ENCODE measurements around the gene FABP7. TPM values are rescaled to one million over a fixed set of nuclear protein-coding genes. Genes with fewer than 3 reads are reported as not detected.
"Not testable (repeated sequence)": the region's sequence is repeated elsewhere in the genome, so short reads cannot be mapped to it uniquely, and the experiment has no call there.

Gene FABP7
- polyA plus RNA-seq (ENCODE audit: insufficient read length in 10 of 10): 10 to 100 TPM in 1 of 10 donors, 1 to 10 TPM in 4, under 1 TPM in 5; 0.31 to 16.5 (median 1.5) TPM
- long read RNA-seq, donor 1: 0 reads
- long read RNA-seq, donor 2, partial matches to known transcripts: 0 of 1 reads
- long read RNA-seq, donor 2, other reads (novel, unspliced or antisense): 0 of 1 reads
- long read RNA-seq, donor 3: 0 reads
- long read RNA-seq, donor 4, partial matches to known transcripts: 0 of 1 reads
- long read RNA-seq, donor 4, other reads (novel, unspliced or antisense): 0 of 1 reads
- long read RNA-seq, donor 5: 0 reads
- long read RNA-seq, donor 6, partial matches to known transcripts: 0 of 3 reads
- long read RNA-seq, donor 6, other reads (novel, unspliced or antisense): 0 of 3 reads
- long read RNA-seq, donor 7, partial matches to known transcripts: 0 of 4 reads
- long read RNA-seq, donor 7, other reads (novel, unspliced or antisense): 0 of 4 reads
- long read RNA-seq, donor 8, partial matches to known transcripts: 6 of 10 reads
- long read RNA-seq, donor 8, other reads (novel, unspliced or antisense): 0 of 10 reads
- long read RNA-seq, donor 9: 0 reads

DNA sequence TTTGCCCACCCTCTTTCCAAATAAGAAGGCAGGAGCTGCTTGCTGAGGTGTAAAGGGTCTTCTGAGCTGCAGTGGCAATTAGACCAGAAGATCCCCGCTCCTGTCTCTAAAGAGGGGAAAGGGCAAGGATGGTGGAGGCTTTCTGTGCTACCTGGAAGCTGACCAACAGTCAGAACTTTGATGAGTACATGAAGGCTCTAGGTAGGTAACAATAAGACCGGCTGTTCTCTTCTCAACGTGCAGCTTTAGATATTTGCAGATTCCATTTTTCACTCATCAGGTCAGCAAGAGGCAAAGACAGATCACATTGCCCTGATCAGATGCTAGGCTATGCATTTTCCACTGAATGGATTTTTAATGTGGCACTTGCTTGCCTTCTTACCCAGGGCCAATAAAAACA, at the start of gene FABP7:
Gene FABP7, plus strand, starts transcription at position 50 of the 400 bp plus-strand sequence. Its CDS starts 79 bp downstream, at position 129.
- DNase-seq: no peak

DNA sequence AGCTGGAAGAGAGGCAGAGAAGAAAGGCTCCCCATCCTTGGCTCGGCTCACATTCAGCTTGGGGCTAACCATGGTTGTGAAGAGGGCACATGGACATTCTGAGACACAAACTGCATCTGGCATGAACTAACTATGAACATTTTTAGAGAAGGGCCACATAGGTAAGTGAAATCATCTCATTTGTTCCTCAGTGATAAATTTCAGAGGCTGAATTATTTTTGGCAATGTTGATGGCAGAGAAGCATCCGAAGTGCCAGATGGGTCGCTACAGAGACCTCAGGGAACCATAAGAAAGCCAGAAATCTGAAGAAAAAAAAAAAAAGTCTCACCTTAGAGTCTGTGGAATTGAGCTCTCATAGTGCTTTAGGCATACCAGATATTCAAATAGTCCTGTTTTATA, 49.2 kb upstream of the FABP7 start:
- no peak for DNase-seq

DNA sequence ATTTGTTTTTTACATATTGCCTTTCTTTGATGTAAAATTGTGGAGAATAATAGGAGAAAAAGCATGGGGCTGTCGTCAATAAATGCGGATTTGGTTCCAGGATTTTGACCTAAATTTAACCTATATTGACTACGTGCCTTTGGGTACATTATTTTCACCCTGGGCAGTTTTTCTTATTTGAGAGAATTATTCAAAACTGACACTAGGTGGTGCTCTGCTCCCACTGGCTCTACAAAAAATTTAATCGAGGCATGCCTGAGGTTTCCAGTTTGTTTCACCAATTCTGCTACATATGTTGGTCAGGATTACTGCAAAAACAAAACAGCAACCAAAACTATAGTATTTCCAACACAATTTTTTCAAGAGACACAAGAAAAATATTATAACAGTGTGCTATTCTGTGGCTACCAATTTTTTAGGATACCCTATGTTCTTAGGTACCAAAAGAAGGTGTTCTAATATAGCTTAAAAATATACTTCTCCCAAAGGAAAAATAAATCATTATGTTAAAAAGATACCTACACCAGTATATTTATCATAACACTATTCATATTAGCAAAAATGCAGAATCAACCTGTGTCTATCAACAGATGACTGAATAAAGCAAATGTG, 48.6 kb upstream of the FABP7 start:
- peak; percentile 43 to 60 (median 44) for DNase-seq

DNA sequence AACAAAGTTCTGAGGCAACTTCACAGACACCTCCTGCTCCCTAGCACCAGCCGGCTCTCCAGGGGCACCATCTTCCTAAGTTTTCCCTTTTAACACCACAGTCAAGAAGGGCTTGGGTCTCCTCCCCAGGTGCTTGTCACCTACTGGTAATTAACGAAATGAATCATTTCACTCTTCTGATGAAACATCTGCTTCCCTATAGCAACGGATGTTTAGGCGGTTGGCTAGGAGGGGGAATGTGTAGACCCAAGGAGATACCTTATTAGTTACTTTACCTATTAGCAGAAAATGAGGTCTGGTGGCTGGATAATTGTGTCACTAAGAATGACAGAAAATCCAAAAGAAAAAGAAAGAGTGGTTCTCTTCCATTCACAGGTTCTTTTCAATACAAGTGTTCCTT, 46.3 kb upstream of the FABP7 start:
- no peak for DNase-seq

DNA sequence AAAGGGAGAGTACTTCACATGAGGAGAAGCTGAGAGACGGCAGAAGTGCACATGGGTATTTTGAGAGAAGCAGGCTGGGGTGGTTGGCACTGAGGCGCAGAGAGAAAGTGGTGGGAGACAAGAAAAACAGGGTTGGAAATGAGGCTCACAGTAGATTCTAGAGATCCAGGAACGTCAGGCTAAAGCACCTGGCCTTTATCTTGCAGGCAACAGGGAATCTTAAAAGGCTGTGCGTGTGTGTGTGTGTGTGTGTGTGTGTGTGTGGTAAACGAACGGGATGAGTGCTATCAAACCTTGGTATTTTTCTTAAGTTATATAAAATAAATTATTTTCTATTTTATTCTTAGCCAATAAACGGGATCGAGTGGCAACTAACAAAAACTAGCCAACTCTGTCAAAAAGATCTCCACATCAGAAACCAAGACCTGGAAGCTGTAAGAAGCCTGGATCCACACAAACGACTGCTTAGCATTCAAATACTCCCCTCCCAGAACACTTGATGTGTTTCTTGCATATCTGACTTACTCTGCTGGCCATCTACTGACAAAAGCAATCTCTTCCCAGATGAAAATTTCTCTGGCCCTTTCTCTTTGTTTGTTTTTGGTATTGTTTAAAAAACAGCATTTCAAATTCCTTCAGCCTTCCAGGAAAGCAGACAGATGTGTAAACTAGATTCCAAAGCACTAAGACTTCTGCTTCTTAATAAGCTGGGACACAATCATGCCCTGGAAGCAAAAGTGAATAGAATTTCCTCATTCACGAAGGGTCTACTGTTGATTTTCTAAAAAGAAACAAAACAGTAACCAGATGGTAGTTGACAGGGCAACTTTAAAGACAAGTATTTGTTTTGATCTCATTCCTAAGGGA, 44.8 kb upstream of the FABP7 start:
- DNase-seq: peak in 1 of 3 donors; percentile 32

DNA sequence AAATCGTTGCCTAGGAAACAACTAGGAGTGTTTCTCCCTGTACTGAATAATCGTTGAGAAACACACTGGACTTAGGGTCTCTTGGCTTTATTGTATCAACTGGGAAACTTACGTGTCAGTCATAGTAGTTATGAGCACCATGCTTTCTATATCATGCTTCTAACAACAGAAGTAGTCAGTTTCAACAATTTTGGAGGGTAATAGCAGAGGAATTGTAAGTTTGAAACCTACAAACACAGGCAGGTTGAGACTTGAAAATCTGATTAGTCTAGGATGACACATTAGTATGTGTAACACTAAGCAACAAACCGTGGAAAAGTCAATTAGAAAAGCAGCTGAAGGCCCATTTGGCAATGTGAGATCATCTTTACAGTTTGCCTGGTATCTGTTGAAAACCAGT, 43.9 kb upstream of the FABP7 start:
- peak in 2 of 3 donors; percentile 35 to 67 for DNase-seq

DNA sequence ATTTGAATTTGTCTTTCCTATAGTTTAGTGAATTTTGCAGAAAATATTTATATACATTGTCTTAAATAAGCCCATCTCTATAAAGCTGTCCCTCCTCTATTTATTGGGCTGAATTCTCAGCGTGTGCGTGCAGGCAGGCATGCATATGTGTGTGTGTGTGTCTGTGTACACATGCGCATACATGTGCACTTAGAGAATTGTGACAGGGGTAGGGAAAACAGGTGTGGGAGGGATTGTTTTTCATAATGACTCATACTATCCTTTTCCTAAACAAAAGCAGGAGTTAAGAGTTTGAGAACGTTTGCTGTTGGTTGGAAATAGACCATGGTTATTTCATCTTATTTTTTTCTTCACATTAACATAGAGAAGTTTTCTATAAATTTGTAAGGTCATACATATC, 43.4 kb upstream of the FABP7 start:
- DNase-seq: peak; percentile 16 to 57 (median 33)

DNA sequence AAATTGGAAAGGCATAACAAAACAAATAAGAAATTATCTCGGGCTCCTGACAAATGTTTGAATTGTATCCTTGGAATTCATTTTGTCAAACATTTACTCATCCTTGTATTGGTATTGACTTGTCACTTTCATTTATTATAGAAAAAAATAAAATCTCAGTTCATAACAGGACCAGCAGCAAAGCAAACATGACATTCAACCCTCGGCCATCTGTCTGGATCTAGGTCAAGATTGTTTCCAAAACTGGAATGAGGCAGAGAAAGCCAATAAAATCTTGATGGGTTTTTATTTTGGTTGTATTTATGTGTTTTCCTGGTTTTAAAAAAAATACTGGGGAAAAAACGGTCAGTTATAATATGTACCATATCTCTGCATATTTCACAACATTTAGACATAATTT, 42.9 kb upstream of the FABP7 start:
- peak; percentile 22 to 55 (median 45) for DNase-seq

DNA sequence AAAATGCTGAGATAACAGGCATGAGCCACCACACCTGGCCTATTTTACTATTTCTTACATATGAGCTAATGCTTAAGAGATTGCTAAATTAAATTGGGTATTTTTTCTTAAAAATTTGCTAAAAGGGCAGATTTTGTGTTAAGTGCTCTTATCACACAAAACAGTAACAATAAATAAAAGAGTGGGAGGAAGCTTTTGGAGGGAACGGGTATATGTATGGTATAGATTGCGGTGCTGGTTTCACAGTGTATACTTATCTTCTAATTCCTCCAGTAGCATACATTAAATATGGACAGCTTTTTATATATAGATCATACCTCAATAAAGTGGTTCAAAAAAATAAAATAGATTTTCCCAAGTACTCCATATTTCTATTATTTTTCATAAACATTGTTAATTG, 39.4 kb upstream of the FABP7 start:
- DNase-seq: no peak

DNA sequence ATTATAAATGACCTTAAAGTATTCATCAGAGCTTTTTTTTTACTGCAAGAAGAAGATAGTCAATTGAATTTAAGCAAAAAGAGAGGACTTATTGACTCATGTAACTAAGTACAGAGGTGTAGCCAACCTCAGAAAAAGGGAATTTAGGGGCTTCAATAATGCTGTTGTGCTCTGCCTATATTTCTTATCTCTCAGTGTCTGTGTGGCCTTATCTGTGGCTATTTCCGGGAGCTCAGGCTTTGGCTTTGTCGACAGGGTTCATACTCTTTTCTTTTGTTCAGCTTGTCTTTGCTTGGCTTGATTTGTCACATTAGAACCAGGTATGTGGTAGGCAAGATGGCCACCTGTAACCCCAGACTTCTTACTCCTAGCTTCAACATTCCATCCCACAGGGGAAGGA, 38.6 kb upstream of the FABP7 start:
- DNase-seq: no peak

DNA sequence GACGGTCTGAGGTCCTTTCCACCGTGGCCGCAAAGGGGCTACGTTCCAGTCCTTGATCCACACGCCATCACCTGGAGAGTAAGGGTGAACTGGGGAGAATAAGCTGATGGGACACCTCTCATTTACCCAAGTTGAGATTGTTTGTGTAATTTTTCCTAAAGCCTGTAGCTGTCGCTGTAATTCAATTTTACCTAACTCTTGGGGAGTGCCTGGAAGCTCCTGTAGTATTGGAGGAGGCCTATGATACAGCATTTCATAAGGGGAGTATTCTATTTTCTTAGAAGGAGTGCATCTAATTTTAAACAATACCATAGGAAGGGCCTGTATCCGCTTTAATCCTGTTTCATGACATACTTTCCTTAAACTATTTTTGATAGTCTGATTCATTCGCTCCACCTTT, 35.3 kb upstream of the FABP7 start:
- not testable (repeated sequence) for DNase-seq

DNA sequence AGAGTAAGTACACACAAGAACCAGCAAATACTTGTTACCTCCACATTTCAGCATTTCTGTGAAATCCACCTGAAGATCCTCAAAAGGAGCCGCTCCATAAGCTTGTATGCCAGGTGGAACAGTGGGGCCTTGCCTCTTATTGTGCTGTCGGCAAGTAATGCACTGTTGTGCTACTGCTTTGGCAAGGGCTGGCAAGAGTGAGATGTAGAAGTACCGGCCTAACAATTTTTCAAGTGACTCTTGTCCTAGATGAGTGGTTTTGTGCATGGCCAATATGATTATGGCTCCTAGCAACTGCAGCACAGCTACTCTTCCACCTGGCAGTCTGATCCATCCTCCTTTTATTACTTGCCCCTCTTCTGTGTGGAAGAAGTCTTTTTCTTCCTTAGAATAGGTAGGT, 34.7 kb upstream of the FABP7 start:
- DNase-seq: not testable (repeated sequence)

DNA sequence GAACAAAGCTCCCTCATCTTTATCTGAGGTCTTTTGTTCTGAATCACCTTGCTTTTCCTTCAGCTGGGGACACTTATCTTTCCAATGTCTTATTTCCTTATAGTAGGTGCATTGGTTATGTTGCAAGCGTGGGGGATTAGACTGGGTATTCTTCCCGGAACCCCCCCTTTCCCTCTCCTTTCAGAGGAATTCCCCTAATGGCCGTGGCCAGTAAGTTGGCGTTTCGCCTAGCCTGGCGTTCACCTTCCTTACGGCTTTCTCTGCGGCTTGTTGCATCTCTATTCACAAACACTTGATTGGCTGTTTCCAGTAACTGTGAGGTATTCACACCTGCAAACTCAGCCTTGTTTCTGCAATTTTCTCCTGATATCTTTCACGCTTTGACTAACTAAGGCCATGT, 32.8 kb upstream of the FABP7 start:
- DNase-seq: no peak

DNA sequence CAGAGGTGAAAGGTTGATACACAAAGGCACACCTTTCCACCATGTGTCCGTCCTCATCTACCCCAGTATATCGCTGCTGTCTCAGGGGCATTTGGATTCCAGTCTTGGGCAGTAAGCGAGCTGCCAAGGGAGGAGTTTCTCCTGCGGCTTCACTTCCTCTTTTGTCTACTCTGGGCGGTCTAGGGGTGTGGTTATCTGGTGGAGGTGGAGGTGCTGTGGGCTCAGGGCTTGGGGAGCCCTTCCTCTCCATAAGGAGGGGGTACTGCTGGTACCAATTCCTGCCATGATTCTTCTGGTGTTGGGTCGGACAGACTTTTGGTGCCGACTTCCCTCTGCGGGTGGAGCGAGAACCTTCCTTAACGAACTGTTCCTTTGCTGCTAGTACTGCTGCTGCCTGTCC, 31.9 kb upstream of the FABP7 start:
- DNase-seq: no peak

DNA sequence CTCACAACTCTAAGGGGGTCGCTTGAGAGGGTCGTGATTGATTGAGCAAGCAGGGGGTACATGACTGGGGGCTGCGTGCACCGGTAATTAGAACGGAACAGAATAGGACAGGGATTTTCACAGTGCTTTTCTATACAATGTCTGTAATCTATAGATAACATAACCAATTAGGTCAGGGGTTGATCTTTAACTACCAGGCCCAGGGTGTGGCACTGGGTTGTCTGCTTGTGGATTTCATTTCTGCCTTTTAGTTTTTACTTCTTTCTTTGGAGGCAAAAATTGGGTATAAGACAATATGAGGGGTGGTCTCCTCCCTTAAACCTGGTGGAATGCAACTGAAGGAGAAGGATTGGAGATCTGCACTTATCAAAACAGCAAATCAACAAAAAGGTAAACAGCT, 30.6 kb upstream of the FABP7 start:
- not testable (repeated sequence) for DNase-seq

DNA sequence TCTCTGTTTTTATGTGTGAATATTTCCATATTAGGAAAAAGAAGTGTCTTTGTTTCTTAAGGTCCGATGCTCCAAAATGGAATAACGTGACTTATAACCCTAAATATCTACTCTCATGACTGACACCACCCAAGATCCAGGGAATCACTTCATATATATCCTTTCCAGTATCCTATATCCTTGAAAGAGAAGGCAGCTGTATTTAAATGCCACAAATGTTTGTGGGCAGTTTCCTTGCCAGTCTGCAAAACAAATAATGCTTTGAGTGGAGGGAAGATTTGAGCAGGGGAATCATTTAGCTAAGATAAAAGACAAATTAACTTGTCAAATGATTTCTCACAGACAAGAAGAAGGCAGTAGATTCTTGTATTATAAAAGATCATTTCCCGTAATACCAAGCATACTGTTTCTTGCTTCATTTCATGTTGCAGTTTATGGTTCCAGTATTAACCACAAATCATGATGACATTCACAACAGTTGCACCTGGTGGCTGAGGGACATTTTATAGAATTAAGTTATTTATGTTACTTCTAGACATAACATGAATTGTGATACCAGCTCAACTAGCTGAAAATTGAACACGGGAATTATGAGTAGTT, 30.0 kb upstream of the FABP7 start:
- DNase-seq: no peak

DNA sequence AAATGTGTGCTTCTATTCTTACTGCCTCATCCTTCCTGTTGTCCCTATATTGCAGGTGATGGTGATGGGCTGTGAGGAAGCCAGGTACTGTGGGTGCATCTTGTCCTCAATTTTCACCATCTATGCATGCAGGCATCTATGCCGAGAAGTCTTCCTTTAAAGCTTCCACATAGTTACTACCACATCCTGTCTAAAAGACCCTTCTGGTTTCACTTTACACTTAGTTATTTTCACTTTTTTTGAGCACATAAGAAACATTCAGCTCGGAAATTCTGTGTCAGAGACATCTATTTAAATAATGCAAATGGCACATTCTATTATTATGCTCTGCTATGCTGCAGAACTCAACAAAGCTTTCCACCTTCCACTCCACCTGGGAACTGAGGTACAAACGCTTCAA, 28.2 kb upstream of the FABP7 start:
- no peak for DNase-seq

DNA sequence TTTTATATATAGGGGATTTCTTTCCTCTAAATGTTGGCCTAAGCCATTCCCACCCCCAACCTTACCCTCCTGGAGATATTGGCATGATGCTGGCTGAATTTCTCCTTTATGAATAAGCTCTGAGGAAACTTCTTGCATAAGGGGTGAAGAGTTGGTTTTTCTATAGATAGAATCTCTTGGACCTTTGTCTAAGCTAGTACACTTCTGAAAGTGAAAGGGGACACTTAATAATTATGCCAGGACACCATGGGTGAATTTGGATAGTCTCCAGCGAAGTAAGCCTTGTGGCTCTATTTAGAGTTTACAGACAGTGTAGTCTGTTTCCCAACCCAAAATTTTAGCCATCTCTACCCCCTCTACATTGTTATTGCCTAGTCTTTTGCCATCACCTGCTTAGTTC, 27.1 kb upstream of the FABP7 start:
- DNase-seq: no peak

DNA sequence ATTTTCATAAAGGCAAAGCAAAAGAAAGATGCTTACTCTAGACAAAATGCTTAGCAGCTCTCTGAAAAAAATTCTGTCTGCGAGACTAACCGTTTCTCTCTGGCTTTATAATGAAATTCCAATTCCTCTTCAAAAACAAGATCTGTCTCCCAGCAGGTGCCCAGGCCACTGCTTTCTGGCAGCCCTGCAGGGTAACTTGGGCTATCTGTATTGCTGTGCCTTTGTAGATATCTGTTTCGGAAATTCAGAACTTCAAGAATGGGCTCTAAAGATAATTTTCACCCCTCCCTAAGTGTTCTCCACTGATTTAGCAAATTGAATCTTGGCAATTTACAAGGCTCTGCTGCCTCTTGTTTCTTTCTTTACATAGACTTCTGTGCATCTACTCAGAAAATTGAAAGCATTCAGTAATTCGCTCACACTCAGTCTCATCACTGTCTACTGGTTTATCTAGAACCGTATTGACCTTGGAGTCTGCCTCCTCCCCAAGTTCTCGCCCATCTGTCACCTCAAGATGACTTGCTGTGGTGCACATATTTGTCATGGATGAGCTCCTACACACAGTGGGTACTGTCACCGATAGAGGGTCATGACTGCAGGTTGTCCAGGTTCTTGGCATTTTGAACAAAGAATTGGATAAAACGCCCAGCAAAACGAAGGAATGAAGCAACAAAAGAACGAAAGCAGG, 26.4 kb upstream of the FABP7 start:
- DNase-seq: no peak

DNA sequence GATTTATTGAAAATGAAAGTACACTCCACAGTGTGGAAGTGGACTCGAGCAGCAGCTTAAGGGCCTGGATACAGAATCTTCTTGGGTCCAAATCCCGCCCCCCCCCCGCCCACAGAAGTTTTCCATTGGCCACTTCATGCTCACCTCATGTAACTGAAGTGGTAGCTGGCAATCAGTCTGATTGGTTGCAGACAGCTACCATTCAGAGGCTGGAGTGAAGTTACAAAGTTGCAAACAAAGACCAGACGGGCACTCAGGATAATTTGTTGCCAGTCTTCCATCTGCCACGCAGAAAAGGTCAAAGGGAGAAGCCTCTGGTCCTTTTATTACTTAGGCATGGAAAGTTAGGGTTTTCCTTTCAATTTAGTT, 25.8 kb upstream of the FABP7 start:
- DNase-seq: no peak

DNA sequence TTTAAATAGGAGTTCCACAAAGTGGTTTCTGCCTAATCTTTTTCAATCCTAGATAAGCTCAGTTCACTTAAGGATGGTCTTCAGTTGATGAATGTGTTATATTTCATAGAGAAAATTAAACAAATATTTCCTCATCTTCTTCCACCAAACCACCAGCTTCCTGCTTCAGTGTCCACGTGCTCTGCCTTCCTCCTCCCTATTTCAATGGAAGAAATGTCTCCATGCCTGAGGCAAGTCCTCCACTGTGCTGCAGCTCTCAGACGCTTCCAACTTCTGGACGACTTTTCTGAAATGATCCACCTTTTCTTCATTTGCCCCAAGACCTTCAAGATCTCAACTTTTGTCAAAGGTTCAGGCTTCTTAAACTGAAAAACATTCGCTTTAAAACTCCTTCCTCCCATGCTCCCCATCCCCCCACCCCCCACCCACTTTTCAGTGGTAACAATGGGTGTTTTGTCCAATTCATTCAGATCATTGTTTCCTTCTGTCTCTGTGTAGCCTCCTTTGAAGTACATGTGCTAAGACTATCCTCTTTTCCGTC, 25.3 kb upstream of the FABP7 start:
- DNase-seq: no peak
